K562 (cell line): ENCODE results near the gene MFSD11. TPM values are rescaled to one million over a fixed set of nuclear protein-coding genes. Genes with fewer than 3 reads are reported as not detected.

ENCODE experiments used
- ATF4 ChIP-seq: fragments of 450-650 bp; formaldehyde crosslinking; IDR thresholded peaks from 2 replicates; pipeline ENCODE4 v1.4.0; 2022; ENCODE audit warnings: mild to moderate bottlenecking, moderate library complexity
- CBFA2T2 ChIP-seq: fragments of 450-650 bp; conservative IDR thresholded peaks from 2 replicates; pipeline ENCODE4 v1.6.1; 2017; ENCODE audit warnings: mild to moderate bottlenecking
- CCAR2 ChIP-seq: fragments of 200-400 bp; formaldehyde crosslinking; IDR thresholded peaks from 2 replicates; pipeline ENCODE4 v1.6.1; 2017; ENCODE audit warnings: mild to moderate bottlenecking, low read depth, low read length
- CEBPG ChIP-seq, 3 experiments: fragments of 200-800 bp in 1 of 3; sonication (Bioruptor generic) in 1 of 3; sonication (generic) in 1 of 3; formaldehyde crosslinking in 1 of 3; IDR thresholded peaks in 2 of 3; conservative IDR thresholded peaks in 1 of 3; 2 replicates each; pipeline versions ENCODE4 v1.6.1 to v1.8.0; 2016 to 2022; ENCODE audit warnings: missing compliant biosample characterization in 2 of 3, missing genetic modification characterization in 2 of 3, mild to moderate bottlenecking in 1 of 3, missing genetic modification reagents in 1 of 3
- CTBP1 ChIP-seq: fragments of 450-650 bp; IDR thresholded peaks from 2 replicates; pipeline ENCODE4 v1.6.1; 2016; ENCODE audit warnings: borderline replicate concordance
- ETV1 ChIP-seq: fragments of 450-650 bp; conservative IDR thresholded peaks from 2 replicates; pipeline ENCODE4 v1.6.1; 2016; ENCODE audit warnings: missing genetic modification characterization, control low read depth, low read depth, missing compliant biosample characterization
- GMEB1 ChIP-seq: fragments of 250-450 bp; sonication (Bioruptor Pico); IDR thresholded peaks from 2 replicates; pipeline ENCODE4 v1.4.0; 2020; ENCODE audit warnings: mild to moderate bottlenecking
- KDM5B ChIP-seq: fragments of 200-600 bp; sonication (generic); IDR thresholded peaks from 2 replicates; pipeline ENCODE4 v1.6.1; 2012; ENCODE audit warnings: low read depth, mild to moderate bottlenecking, moderate library complexity, low read length, control low read depth, inconsistent platforms; ENCODE audit not compliant: insufficient replicate concordance
- MYC ChIP-seq, 2 experiments: fragments of 250-450 bp in 1 of 2; sonication (Bioruptor Pico) in 1 of 2; IDR thresholded peaks; 2 replicates each; pipeline versions ENCODE4 v1.5.1 to v1.6.1; 2012 to 2021; ENCODE audit warnings: low read depth in 2 of 2, borderline replicate concordance in 1 of 2, improper control_type of control experiment in 1 of 2, low read length in 1 of 2, mild to moderate bottlenecking in 1 of 2, moderate library complexity in 1 of 2
- OTX1 ChIP-seq: fragments of 450-650 bp; formaldehyde crosslinking; IDR thresholded peaks from 2 replicates; pipeline ENCODE4 v1.4.0; 2022; ENCODE audit warnings: mild to moderate bottlenecking
- PATZ1 ChIP-seq: fragments of 250-450 bp; sonication (Bioruptor Pico); IDR thresholded peaks from 2 replicates; pipeline ENCODE4 v1.5.0; 2020; ENCODE audit warnings: mild to moderate bottlenecking, borderline replicate concordance
- POLR2H ChIP-seq: IDR thresholded peaks from 2 replicates; pipeline ENCODE4 v1.6.1; 2016; ENCODE audit warnings: missing genetic modification characterization, low read depth, mild to moderate bottlenecking, control low read depth, missing compliant biosample characterization, moderate library complexity
- SMARCA4 ChIP-seq: fragments of 450-650 bp; IDR thresholded peaks from 2 replicates; pipeline ENCODE4 v1.6.1; 2016
- TFAP4 ChIP-seq: sonication (generic); formaldehyde crosslinking; IDR thresholded peaks from 2 replicates; pipeline ENCODE4 v1.8.0; 2022; ENCODE audit warnings: missing genetic modification reagents, mild to moderate bottlenecking, moderate library complexity, borderline replicate concordance
- ZMIZ1 ChIP-seq, 2 experiments: fragments of 150-350 bp in 1 of 2; IDR thresholded peaks; 2 replicates each; pipeline ENCODE4 v1.6.1; 2012 to 2016; ENCODE audit warnings: low read depth in 2 of 2, low read length in 2 of 2, mild to moderate bottlenecking in 1 of 2, moderate library complexity in 1 of 2
- ZNF263 ChIP-seq: sonication (generic); formaldehyde crosslinking; IDR thresholded peaks from 2 replicates; pipeline ENCODE4 v1.8.0; 2022; ENCODE audit warnings: mild to moderate bottlenecking, missing genetic modification reagents, borderline replicate concordance
- polyA plus RNA-seq, 8 experiments: library from polyadenylated mRNA; depleted of rRNA in 4 of 8; stranded (reverse) in 5 of 8; unstranded in 3 of 8; fragments of >200 nt; fragmentation: Nextera tagmentation in 2 of 8; fragmentation: Illumina TruSeq in 1 of 8; extraction: Ambion mirVana in 2 of 8; extraction: Trizol in 1 of 8; gene quantifications; 2 replicates each; pipeline versions ENCODE4 v1.2.1 to v1.2.3, GENCODE V29; 2011 to 2014; ENCODE audit warnings: inconsistent platforms in 1 of 8, missing spikeins in 1 of 8
- total RNA-seq, 7 experiments: library from RNA; depleted of rRNA in 6 of 7; stranded (reverse); fragments of >200 nt in 6 of 7; fragmentation: Illumina TruSeq in 2 of 7; extraction: Trizol in 2 of 7; gene quantifications; 2 replicates each; pipeline versions ENCODE4 v1.2.1 to v1.2.3, GENCODE V29; 2011 to 2021; ENCODE audit warnings: low replicate concordance in 1 of 7

Gene MFSD11
- total and polyA plus RNA-seq, 9 of the 15 experiments (the other 6 are each of a cell fraction or from before 2014, with no cell fraction given): 14.4 to 24.5 (median 19.9) TPM

GRCh38 chr17:76716146-76716838, 21.6 kb upstream of the MFSD11 start (continued):
- TF ChIP-seq TFAP4 (peak; percentile 31; the same call in 1 of the 2 replicates), CTBP1 (0 out of 2 replicates have a peak, but pooled peaks have one; percentile 21), MYC (IDR thresholded peaks at IDR 0.05; ENCODE audit: low read depth, low read length) (0 out of 2 replicates have a peak, but pooled peaks have one; percentile 9), MYC (CRISPR knock-in tag; IDR thresholded peaks at IDR 0.05; ENCODE audit: borderline replicate concordance, low read depth) (no peak), ETV1 (peak; percentile 22; the same call in 1 of the 2 replicates), PATZ1 (CRISPR knock-in tag) (no peak), CCAR2 (no peak), POLR2H (tag) (no peak), SMARCA4 (peak; percentile 33), ZNF263 (CRISPR knock-in tag) (no peak), OTX1 (CRISPR knock-in tag) (no peak), ATF4 (no peak), GMEB1 (CRISPR knock-in tag) (no peak), KDM5B (no peak), ZMIZ1 (IDR thresholded peaks at IDR 0.05; ENCODE audit: low read depth in 2 of 2, low read length in 2 of 2) (0 out of 4 replicates have a peak, but pooled peaks of 1 of the 2 experiments have one; percentile 14), CBFA2T2 (peak; percentile 74), CEBPG (CRISPR knock-in tag; IDR thresholded peaks at IDR 0.05) (peak; percentile 8; the same call in 1 of the 2 replicates), CEBPG (tag; conservative IDR thresholded peaks at IDR 0.05 in 1 of 2, IDR thresholded peaks at IDR 0.05 in 1 of 2) (peak in 1 of 2 experiments; percentile 67)
